HCT116 (cell line): ENCODE results near the gene RHBDD2. TPM values are rescaled to one million over a fixed set of nuclear protein-coding genes. Genes with fewer than 3 reads are reported as not detected.

Experiments used
- ATAC-seq: fragments of 200-7000 bp; cut with Tn5 transposase; 2 replicates; pipeline ENCODE4 v1.9.1; 2020; ENCODE audit warnings: mild to moderate bottlenecking, moderate library complexity
- BruUV-seq: library from RNA; stranded (reverse); fragments of 400-500 nt; replicated peaks from 2 replicates; lab custom pipeline; 2021; lab: Mats Ljungman, UMichigan
- CTCF ChIA-PET: fragments of 300-600 bp; sonication (Branson Sonifier 250); formaldehyde crosslinking; loops from one replicate; lab custom pipeline; 2021; ENCODE audit warnings: antibody characterized with exemption; lab: Charles Lee
- POLR2A ChIA-PET: fragments of 300-600, 350-600 bp; sonication (Branson Sonifier 250); formaldehyde crosslinking; loops from one replicate; lab custom pipeline; 2021; ENCODE audit warnings: antibody characterized with exemption; lab: Charles Lee
- RAD21 ChIA-PET, 2 experiments: fragments of 300-600 bp; sonication (Branson Sonifier 250); formaldehyde crosslinking; loops; one replicate each; lab custom pipeline; 2023; ENCODE audit warnings: low total read pairs in 2 of 2; ENCODE audit not compliant: uncharacterized antibody in 2 of 2, unreplicated experiment in 2 of 2, low non-redundant PET in 1 of 2; lab: Charles Lee
- DNase-seq: peaks from one replicate; pipeline ENCODE4 v3.0.0-alpha.2; 2010; ENCODE audit warnings: low read depth, low spot score
- H2AFZ ChIP-seq: fragments of 200-600 bp; shearing (Covaris generic), sonication (generic); 2 replicates; pipeline ENCODE4 v1.6.1; 2017; ENCODE audit warnings: low read depth, mixed run types, mixed read lengths, antibody characterized with exemption, low read length; ENCODE audit not compliant: poor library complexity, severe bottlenecking
- H3K27ac ChIP-seq: 2 replicates; pipeline ENCODE4 v1.5.1; 2012; ENCODE audit warnings: low read depth, low read length
- H3K27me3 ChIP-seq: fragments of 200-600 bp; sonication (generic); 2 replicates; pipeline ENCODE4 v1.6.1; 2016; ENCODE audit warnings: mixed run types, low read length, mixed read lengths; ENCODE audit not compliant: insufficient read depth
- H3K36me3 ChIP-seq, 2 experiments: fragments of 200-500 bp in 1 of 2; fragments of 200-600 bp in 1 of 2; sonication (Bioruptor generic) in 1 of 2; sonication (generic) in 1 of 2; 2 replicates each; pipeline versions ENCODE4 v1.5.1 to v1.6.1; 2014 to 2016; ENCODE audit warnings: low read length in 2 of 2, inconsistent platforms in 1 of 2, mixed read lengths in 1 of 2, mixed run types in 1 of 2; ENCODE audit not compliant: insufficient read depth in 2 of 2, control insufficient read depth in 1 of 2
- H3K4me1 ChIP-seq, 2 experiments: fragments of 200-600 bp in 1 of 2; sonication (generic) in 1 of 2; 2 replicates each; pipeline versions ENCODE4 v1.5.1 to v1.6.1; 2012 to 2017; ENCODE audit warnings: low read length in 2 of 2, inconsistent platforms in 1 of 2, mild to moderate bottlenecking in 1 of 2, mixed read lengths in 1 of 2, mixed run types in 1 of 2, moderate library complexity in 1 of 2; ENCODE audit not compliant: insufficient read depth in 2 of 2, control insufficient read depth in 1 of 2
- H3K4me2 ChIP-seq: fragments of 200-600 bp; sonication (generic); 2 replicates; pipeline ENCODE4 v1.6.1; 2017; ENCODE audit warnings: mixed run types, low read length, mixed read lengths
- H3K4me3 ChIP-seq, 2 experiments: fragments of 200-600 bp in 1 of 2; sonication (generic) in 1 of 2; replicated peaks in 1 of 2; 2 replicates each; pipeline ENCODE4 v1.5.1; 2011 to 2016; ENCODE audit warnings: low read length in 2 of 2, control low read depth in 1 of 2, low read depth in 1 of 2, mild to moderate bottlenecking in 1 of 2, mixed read lengths in 1 of 2, mixed run types in 1 of 2
- H3K79me2 ChIP-seq: fragments of 200-600 bp; sonication (generic); 2 replicates; pipeline ENCODE4 v1.6.1; 2017; ENCODE audit warnings: mild to moderate bottlenecking, mixed run types, low read length, moderate library complexity, mixed read lengths; ENCODE audit not compliant: insufficient read depth
- H3K9ac ChIP-seq: fragments of 200-600 bp; sonication (generic); 2 replicates; pipeline ENCODE4 v1.6.1; 2016; ENCODE audit warnings: low read length, mixed read lengths
- H3K9me2 ChIP-seq: fragments of 200-600 bp; sonication (generic), shearing (Covaris generic); 2 replicates; pipeline ENCODE4 v1.6.1; 2017; ENCODE audit warnings: mixed run types, mild to moderate bottlenecking, moderate library complexity; ENCODE audit not compliant: insufficient read depth
- H3K9me3 ChIP-seq, 2 experiments: fragments of 200-500 bp in 1 of 2; fragments of 200-600 bp in 1 of 2; sonication (Bioruptor generic) in 1 of 2; sonication (generic) in 1 of 2; 2 replicates each; pipeline ENCODE4 v1.6.1; 2014 to 2017; ENCODE audit warnings: low read length in 2 of 2, mixed read lengths in 2 of 2, inconsistent platforms in 1 of 2, low read depth in 1 of 2, mild to moderate bottlenecking in 1 of 2, mixed run types in 1 of 2, moderate library complexity in 1 of 2; ENCODE audit not compliant: control insufficient read depth in 1 of 2, insufficient read depth in 1 of 2
- H4K20me1 ChIP-seq: fragments of 200-600 bp; sonication (generic), shearing (Covaris generic); 2 replicates; pipeline ENCODE4 v1.6.1; 2017; ENCODE audit warnings: mixed run types, mild to moderate bottlenecking, moderate library complexity; ENCODE audit not compliant: insufficient read depth
- CEBPB ChIP-seq: IDR thresholded peaks from 2 replicates; pipeline ENCODE4 v1.6.1; 2012; ENCODE audit warnings: low read depth
- CTCF ChIP-seq, 3 experiments: fragments of 200-600 bp in 1 of 3; sonication (generic) in 1 of 3; IDR thresholded peaks in 2 of 3; conservative IDR thresholded peaks in 1 of 3; 2 replicates each; pipeline ENCODE4 v1.5.1; 2012 to 2017; ENCODE audit warnings: low read depth in 2 of 3, low read length in 2 of 3, antibody characterized with exemption in 1 of 3, borderline replicate concordance in 1 of 3, control low read depth in 1 of 3, mild to moderate bottlenecking in 1 of 3, mixed read lengths in 1 of 3, mixed run types in 1 of 3, moderate library complexity in 1 of 3; ENCODE audit not compliant: insufficient read depth in 1 of 3
- EGR1 ChIP-seq: IDR thresholded peaks from 2 replicates; pipeline ENCODE4 v1.6.1; 2012; ENCODE audit warnings: low read depth
- ELF1 ChIP-seq: IDR thresholded peaks from 2 replicates; pipeline ENCODE4 v1.6.1; 2012; ENCODE audit warnings: low read depth, borderline replicate concordance
- EZH2 ChIP-seq: fragments of 200-600 bp; sonication (generic); IDR thresholded peaks from 2 replicates; pipeline ENCODE4 v1.6.1; 2017; ENCODE audit warnings: antibody characterized with exemption, mixed run types
- FOSL1 ChIP-seq: IDR thresholded peaks from 2 replicates; pipeline ENCODE4 v1.6.1; 2012; ENCODE audit warnings: low read depth
- JUND ChIP-seq: IDR thresholded peaks from 2 replicates; pipeline ENCODE4 v1.6.1; 2012
- POLR2A ChIP-seq: IDR thresholded peaks from 2 replicates; pipeline ENCODE4 v1.7.0; 2011; ENCODE audit warnings: borderline replicate concordance; ENCODE audit not compliant: insufficient read depth, insufficient read length; ENCODE audit errors: extremely low read depth
- POLR2AphosphoS5 ChIP-seq: IDR thresholded peaks from 2 replicates; pipeline ENCODE4 v1.6.1; 2011; ENCODE audit warnings: mild to moderate bottlenecking, low read depth, low read length, moderate library complexity
- SIN3A ChIP-seq: IDR thresholded peaks from 2 replicates; pipeline ENCODE4 v1.6.1; 2012; ENCODE audit warnings: low read depth
- SP1 ChIP-seq: IDR thresholded peaks from 2 replicates; pipeline ENCODE4 v1.6.1; 2012; ENCODE audit warnings: low read depth
- SRF ChIP-seq: IDR thresholded peaks from 2 replicates; pipeline ENCODE4 v1.6.1; 2012; ENCODE audit warnings: low read depth
- TCF7L2 ChIP-seq: IDR thresholded peaks from 2 replicates; pipeline ENCODE4 v1.7.0; 2011; ENCODE audit warnings: borderline replicate concordance, inconsistent platforms; ENCODE audit not compliant: insufficient read depth, insufficient read length; ENCODE audit errors: extremely low read depth
- ZFX ChIP-seq: fragments of 450-650 bp; IDR thresholded peaks from 2 replicates; pipeline ENCODE4 v1.6.1; 2017
- intact Hi-C: fragments of 100-400 bp; cut with micrococcal nuclease; formaldehyde crosslinking; loops from 2 replicates; pipeline ENCODE4 v1.10.0; 2022
- total RNA-seq: library from RNA; stranded (reverse); gene quantifications from one replicate; pipeline ENCODE4 v1.2.1, GENCODE V29; 2021; ENCODE audit not compliant: unreplicated experiment
- TF ChIP-seq, protein P1 (sequence below): IDR thresholded peaks from 2 replicates; pipeline ENCODE4 v1.6.1; 2012
- TF ChIP-seq, protein P2 (sequence below): IDR thresholded peaks from 2 replicates; pipeline ENCODE4 v1.6.1; 2012; ENCODE audit warnings: low read depth
- TF ChIP-seq, protein P3 (sequence below): IDR thresholded peaks from 2 replicates; pipeline ENCODE4 v1.6.1; 2012

Gene RHBDD2
- total RNA-seq, 1 experiment from 2014 or later, result 42.9 TPM

DNA sequence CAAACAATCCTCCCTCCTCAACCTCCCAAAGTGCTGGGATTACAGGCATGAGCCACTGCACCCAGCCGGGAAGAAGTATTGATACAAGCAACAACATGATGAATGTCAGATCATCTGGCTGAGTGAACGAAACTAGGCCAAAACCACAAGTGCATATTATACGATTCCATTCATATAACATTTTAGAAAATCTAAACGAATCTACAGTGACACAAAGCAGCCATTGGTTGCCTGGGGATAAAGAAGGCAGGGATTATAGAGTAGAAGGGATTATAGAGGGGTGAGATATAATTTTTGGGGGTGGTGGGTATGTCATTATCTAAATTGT is 11.5 kb upstream of the RHBDD2 start:
- H3K36me3 ChIP-seq, result no peaks in the 10 kb centered on the region
- RAD21 ChIA-PET, result interaction anchor here (1.0 to 1.4 kb wide), 2 partner anchors 62 to 153 kb away, joined by 3 to 22 read pairs; no protein-coding TSS in a partner anchor
- DNase-seq, result no peak
- no peak overlapping the region for H3K4me2 ChIP-seq
- peak overlapping the region; percentile 61 for H2AFZ ChIP-seq
- no peak for TF ChIP-seq EGR1
- TF ChIP-seq ZFX, result no peak
- TF ChIP-seq TCF7L2, result no peak
- no peak for TF ChIP-seq EZH2
- no peak for TF ChIP-seq CTCF (IDR thresholded peaks at IDR 0.05 in 2 of 3, conservative IDR thresholded peaks at IDR 0.05 in 1 of 3; ENCODE audit: borderline replicate concordance in 1 of 3, insufficient read depth in 1 of 3, low read depth in 2 of 3, low read length in 2 of 3)
- no peak for TF ChIP-seq SIN3A
- TF ChIP-seq CEBPB, result no peak
- no peak for TF ChIP-seq JUND
- no peak for TF ChIP-seq POLR2AphosphoS5
- TF ChIP-seq FOSL1, result no peak
- TF ChIP-seq, protein P1, sequence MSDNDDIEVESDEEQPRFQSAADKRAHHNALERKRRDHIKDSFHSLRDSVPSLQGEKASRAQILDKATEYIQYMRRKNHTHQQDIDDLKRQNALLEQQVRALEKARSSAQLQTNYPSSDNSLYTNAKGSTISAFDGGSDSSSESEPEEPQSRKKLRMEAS, result no peak
- no peak for TF ChIP-seq SRF
- no peak for TF ChIP-seq SP1
- TF ChIP-seq, protein P2, sequence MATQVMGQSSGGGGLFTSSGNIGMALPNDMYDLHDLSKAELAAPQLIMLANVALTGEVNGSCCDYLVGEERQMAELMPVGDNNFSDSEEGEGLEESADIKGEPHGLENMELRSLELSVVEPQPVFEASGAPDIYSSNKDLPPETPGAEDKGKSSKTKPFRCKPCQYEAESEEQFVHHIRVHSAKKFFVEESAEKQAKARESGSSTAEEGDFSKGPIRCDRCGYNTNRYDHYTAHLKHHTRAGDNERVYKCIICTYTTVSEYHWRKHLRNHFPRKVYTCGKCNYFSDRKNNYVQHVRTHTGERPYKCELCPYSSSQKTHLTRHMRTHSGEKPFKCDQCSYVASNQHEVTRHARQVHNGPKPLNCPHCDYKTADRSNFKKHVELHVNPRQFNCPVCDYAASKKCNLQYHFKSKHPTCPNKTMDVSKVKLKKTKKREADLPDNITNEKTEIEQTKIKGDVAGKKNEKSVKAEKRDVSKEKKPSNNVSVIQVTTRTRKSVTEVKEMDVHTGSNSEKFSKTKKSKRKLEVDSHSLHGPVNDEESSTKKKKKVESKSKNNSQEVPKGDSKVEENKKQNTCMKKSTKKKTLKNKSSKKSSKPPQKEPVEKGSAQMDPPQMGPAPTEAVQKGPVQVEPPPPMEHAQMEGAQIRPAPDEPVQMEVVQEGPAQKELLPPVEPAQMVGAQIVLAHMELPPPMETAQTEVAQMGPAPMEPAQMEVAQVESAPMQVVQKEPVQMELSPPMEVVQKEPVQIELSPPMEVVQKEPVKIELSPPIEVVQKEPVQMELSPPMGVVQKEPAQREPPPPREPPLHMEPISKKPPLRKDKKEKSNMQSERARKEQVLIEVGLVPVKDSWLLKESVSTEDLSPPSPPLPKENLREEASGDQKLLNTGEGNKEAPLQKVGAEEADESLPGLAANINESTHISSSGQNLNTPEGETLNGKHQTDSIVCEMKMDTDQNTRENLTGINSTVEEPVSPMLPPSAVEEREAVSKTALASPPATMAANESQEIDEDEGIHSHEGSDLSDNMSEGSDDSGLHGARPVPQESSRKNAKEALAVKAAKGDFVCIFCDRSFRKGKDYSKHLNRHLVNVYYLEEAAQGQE, result no peak
- TF ChIP-seq POLR2A, result no peak
- no peak for TF ChIP-seq ELF1
- TF ChIP-seq, protein P3, sequence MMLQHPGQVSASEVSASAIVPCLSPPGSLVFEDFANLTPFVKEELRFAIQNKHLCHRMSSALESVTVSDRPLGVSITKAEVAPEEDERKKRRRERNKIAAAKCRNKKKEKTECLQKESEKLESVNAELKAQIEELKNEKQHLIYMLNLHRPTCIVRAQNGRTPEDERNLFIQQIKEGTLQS, result no peak
- TF ChIP-seq, all 23 proteins: peak for 0
- Histone ChIP-seq H3K9ac (no peak overlapping the region), H3K4me3 (no peak overlapping the region), H4K20me1 (no peaks in the 10 kb centered on the region), H3K9me2 (no peaks in the 10 kb centered on the region), H3K4me1 (peaks cover 0 to 11% of the 10 kb centered on the region in 2 experiments; a peak in 3 of 4 replicates), H3K9me3 (no peaks in the 10 kb centered on the region), H3K27me3 (no peaks in the 10 kb centered on the region), H3K79me2 (no peaks in the 10 kb centered on the region), H3K27ac (no peak overlapping the region)
- no TSS peak for BruUV-seq
- ChIA-PET POLR2A (no interaction called here), CTCF (interaction anchor here (2.0 to 3.6 kb wide), 2 partner anchors 108 to 154 kb away, joined by 10 to 72 read pairs; no protein-coding TSS in a partner anchor)
- intact Hi-C loops, result loop anchor here (2.0 kb wide), 1 partner anchor 263 kb away; no protein-coding TSS in a partner anchor
- ATAC-seq, result no peak
